ENCODE results near the gene CDC42BPA.

GRCh38 chr1:227281371-227281770 is 36.9 kb downstream of the CDC42BPA start:
- TF ChIP-seq CHD2 (IDR thresholded peaks at IDR 0.05; ENCODE audit: low read length, partially characterized antibody) (no peak), POLR2A (IDR thresholded peaks at IDR 0.05; ENCODE audit: low read length) (no peak), RAD21 (conservative IDR thresholded peaks at IDR 0.05 in 1 of 2, IDR thresholded peaks at IDR 0.05 in 1 of 2) (no peak), KDM1A (IDR thresholded peaks at IDR 0.05; ENCODE audit: low read depth) (no peak), FOSL2 (IDR thresholded peaks at IDR 0.05) (no peak), FOSL2 (CRISPR knock-in tag; IDR thresholded peaks at IDR 0.05) (no peak), NR3C1 (IDR thresholded peaks at IDR 0.05) (no peak), HMGXB4 (CRISPR knock-in tag; IDR thresholded peaks at IDR 0.05; ENCODE audit: borderline replicate concordance) (no peak), ZSCAN20 (CRISPR knock-in tag; IDR thresholded peaks at IDR 0.05) (no peak)
- TF ChIP-seq, protein P1, sequence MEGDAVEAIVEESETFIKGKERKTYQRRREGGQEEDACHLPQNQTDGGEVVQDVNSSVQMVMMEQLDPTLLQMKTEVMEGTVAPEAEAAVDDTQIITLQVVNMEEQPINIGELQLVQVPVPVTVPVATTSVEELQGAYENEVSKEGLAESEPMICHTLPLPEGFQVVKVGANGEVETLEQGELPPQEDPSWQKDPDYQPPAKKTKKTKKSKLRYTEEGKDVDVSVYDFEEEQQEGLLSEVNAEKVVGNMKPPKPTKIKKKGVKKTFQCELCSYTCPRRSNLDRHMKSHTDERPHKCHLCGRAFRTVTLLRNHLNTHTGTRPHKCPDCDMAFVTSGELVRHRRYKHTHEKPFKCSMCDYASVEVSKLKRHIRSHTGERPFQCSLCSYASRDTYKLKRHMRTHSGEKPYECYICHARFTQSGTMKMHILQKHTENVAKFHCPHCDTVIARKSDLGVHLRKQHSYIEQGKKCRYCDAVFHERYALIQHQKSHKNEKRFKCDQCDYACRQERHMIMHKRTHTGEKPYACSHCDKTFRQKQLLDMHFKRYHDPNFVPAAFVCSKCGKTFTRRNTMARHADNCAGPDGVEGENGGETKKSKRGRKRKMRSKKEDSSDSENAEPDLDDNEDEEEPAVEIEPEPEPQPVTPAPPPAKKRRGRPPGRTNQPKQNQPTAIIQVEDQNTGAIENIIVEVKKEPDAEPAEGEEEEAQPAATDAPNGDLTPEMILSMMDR (IDR thresholded peaks at IDR 0.05), result no peak
